ENCODE measurements around the gene MYL12A.

MYL12A gene

DNA sequence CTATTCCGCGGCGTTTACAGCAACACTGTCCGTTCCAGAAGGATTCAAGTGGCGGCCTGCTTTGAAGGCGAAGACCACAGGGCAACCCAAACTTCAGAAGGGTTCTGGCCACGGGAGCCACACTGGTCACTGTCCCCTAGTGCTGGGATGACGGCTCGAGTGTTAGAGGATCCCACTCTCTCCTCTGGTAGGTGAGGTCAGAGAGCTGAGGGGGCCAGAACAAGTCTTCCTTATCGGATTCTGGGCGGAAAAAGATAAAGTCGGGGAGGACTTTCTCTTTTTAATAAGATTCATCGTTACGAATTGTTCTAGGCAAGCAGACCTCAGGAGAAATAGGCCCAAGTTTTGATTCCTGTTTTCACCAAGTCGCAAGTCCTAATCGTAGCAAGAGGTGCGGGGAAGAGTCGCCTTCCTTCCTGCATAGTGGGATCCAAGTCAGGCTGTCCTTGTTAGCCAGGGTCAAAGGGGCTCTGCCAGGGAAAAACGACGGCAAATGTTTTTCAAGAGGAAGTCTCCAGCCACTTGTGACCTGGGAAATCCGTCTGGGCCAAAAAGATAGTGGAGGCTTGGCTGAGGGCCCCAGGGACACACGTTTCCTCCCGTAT lies 864 bp upstream of the MYL12A start:
- ChIA-PET POLR2A (interaction anchor here (1.0 to 2.0 kb wide), 2 partner anchors 12 to 13 kb away, joined by 3 to 9 read pairs; no protein-coding TSS in a partner anchor), CTCF (interaction anchor here (0.8 to 1.5 kb wide), 4 partner anchors 55 to 314 kb away, joined by 3 to 4 read pairs (median 3); no protein-coding TSS in a partner anchor)
- no peak for TF ChIP-seq ELF4 (IDR thresholded peaks at IDR 0.05)
- no peak for TF ChIP-seq SUZ12 (IDR thresholded peaks at IDR 0.05)
- TF ChIP-seq ZNF384 (IDR thresholded peaks at IDR 0.05): no peak
- no peak for TF ChIP-seq NFRKB (IDR thresholded peaks at IDR 0.05)
- TF ChIP-seq L3MBTL2 (conservative IDR thresholded peaks at IDR 0.05): no peak
- TF ChIP-seq BHLHE40 (IDR thresholded peaks at IDR 0.05; ENCODE audit: borderline replicate concordance): no peak
- no peak for TF ChIP-seq CTBP1 (IDR thresholded peaks at IDR 0.05; ENCODE audit: borderline replicate concordance)
- no peak for TF ChIP-seq SP1 (IDR thresholded peaks at IDR 0.05)
- no peak for TF ChIP-seq TARDBP (IDR thresholded peaks at IDR 0.05)
- no peak for TF ChIP-seq HDGF (IDR thresholded peaks at IDR 0.05; ENCODE audit: borderline replicate concordance)
- TF ChIP-seq, protein P1, sequence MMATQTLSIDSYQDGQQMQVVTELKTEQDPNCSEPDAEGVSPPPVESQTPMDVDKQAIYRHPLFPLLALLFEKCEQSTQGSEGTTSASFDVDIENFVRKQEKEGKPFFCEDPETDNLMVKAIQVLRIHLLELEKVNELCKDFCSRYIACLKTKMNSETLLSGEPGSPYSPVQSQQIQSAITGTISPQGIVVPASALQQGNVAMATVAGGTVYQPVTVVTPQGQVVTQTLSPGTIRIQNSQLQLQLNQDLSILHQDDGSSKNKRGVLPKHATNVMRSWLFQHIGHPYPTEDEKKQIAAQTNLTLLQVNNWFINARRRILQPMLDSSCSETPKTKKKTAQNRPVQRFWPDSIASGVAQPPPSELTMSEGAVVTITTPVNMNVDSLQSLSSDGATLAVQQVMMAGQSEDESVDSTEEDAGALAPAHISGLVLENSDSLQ (IDR thresholded peaks at IDR 0.05): no peak
- no peak for TF ChIP-seq FOXM1 (IDR thresholded peaks at IDR 0.05; ENCODE audit: borderline replicate concordance)
- TF ChIP-seq FOXA1 (IDR thresholded peaks at IDR 0.05): no peak
- no peak for TF ChIP-seq LEF1 (IDR thresholded peaks at IDR 0.05; ENCODE audit: borderline replicate concordance)
- TF ChIP-seq ARNT (IDR thresholded peaks at IDR 0.05): no peak
- TF ChIP-seq FOXK2 (IDR thresholded peaks at IDR 0.05): no peak
- no peak for DNase-seq (ENCODE audit: extremely low spot score)

DNA sequence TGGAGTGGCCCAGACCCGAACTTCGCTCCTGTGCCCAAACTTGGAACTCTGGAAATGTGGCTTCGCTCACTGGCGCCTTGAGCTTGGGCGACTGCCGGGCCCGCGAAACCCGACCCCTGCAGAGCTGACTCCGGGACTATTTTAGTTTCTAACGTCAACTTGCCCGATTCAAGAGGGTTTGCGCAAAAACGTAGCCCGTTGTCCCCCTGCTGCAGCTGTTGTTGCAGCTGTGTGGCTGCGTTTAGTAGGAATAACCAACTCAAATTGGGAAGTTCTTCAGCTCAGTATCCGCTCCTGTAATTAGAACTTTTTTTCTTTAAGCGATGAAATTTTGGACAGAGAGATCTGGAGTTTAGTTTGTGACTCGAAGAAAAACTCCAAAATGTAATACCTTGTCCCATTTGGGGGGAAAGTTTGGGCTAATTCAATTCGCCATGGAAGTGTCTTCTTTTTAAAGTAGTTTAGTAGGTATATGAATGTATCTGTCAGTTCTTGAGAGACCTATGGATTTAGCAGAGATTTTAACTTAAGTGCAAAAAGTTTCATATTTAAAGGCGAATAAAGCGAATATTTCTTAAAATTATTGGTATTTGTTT lies 559 bp downstream of the MYL12A start:
- ChIA-PET POLR2A (interaction anchor here (0.6 to 2.0 kb wide), 4 partner anchors 8 to 262 kb away, joined by 3 to 9 read pairs (median 3); partner anchors contain the start of gene MYL12B), CTCF (no interaction called here)
- TF ChIP-seq BHLHE40 (IDR thresholded peaks at IDR 0.05; ENCODE audit: borderline replicate concordance) (no peak), FOXA1 (IDR thresholded peaks at IDR 0.05) (no peak), ARNT (IDR thresholded peaks at IDR 0.05) (no peak), FOXK2 (IDR thresholded peaks at IDR 0.05) (no peak), SP1 (IDR thresholded peaks at IDR 0.05) (no peak), LEF1 (IDR thresholded peaks at IDR 0.05; ENCODE audit: borderline replicate concordance) (no peak), ZNF384 (IDR thresholded peaks at IDR 0.05) (no peak), TARDBP (IDR thresholded peaks at IDR 0.05) (no peak), L3MBTL2 (conservative IDR thresholded peaks at IDR 0.05) (no peak), SUZ12 (IDR thresholded peaks at IDR 0.05) (no peak), ELF4 (IDR thresholded peaks at IDR 0.05) (no peak)
- TF ChIP-seq, protein P1 (IDR thresholded peaks at IDR 0.05): no peak
- DNase-seq (ENCODE audit: extremely low spot score): peak; percentile 9

DNA sequence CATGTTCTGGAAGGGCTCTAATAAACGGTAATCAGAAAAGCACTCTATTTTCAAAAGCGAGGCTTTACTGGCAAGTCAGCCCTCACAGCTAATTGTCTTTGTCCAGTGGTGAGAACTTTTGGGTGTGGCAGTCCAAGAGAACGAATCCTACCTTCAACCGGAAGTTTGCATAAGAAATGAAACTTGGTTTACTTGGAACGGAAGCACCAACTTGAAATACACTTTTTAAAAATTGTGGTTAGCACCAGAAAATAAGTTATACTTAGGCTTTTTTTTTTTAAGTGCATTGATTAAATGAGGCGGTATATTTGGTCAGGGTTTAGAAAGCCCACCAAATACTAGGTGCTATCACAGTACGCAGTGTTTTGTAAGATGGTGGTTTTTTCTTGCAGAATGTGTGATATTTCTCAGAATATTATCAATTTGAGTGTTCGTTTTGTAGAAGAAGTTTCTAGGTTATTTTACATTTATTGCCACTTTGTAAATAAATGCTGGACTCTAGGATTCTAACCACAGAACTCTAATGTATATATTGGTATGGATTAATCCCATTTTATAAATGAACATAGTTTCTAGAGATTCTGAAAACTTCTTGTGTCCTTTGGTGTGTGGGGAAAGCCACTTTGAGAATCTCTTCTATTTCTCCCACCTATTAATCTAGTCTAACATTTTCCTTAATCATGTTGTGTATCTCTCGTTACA lies 1.2 kb downstream of the MYL12A start:
- POLR2A ChIA-PET: interaction anchor here (2.0 kb wide), 1 partner anchor 11 kb away, joined by 9 read pairs; no protein-coding TSS in a partner anchor
- no peak for DNase-seq (ENCODE audit: extremely low spot score)
- CTCF ChIA-PET: no interaction called here
- no peak for TF ChIP-seq LEF1 (IDR thresholded peaks at IDR 0.05; ENCODE audit: borderline replicate concordance)
- no peak for TF ChIP-seq ELF4 (IDR thresholded peaks at IDR 0.05)
- TF ChIP-seq ZNF384 (IDR thresholded peaks at IDR 0.05): no peak
- TF ChIP-seq, protein P1 (IDR thresholded peaks at IDR 0.05): no peak
- no peak for TF ChIP-seq CTBP1 (IDR thresholded peaks at IDR 0.05; ENCODE audit: borderline replicate concordance)
- no peak for TF ChIP-seq ARNT (IDR thresholded peaks at IDR 0.05)
- TF ChIP-seq FOXK2 (IDR thresholded peaks at IDR 0.05): no peak
- no peak for TF ChIP-seq L3MBTL2 (conservative IDR thresholded peaks at IDR 0.05)
- TF ChIP-seq TARDBP (IDR thresholded peaks at IDR 0.05): no peak
- no peak for TF ChIP-seq BHLHE40 (IDR thresholded peaks at IDR 0.05; ENCODE audit: borderline replicate concordance)
- no peak for TF ChIP-seq HDGF (IDR thresholded peaks at IDR 0.05; ENCODE audit: borderline replicate concordance)

DNA sequence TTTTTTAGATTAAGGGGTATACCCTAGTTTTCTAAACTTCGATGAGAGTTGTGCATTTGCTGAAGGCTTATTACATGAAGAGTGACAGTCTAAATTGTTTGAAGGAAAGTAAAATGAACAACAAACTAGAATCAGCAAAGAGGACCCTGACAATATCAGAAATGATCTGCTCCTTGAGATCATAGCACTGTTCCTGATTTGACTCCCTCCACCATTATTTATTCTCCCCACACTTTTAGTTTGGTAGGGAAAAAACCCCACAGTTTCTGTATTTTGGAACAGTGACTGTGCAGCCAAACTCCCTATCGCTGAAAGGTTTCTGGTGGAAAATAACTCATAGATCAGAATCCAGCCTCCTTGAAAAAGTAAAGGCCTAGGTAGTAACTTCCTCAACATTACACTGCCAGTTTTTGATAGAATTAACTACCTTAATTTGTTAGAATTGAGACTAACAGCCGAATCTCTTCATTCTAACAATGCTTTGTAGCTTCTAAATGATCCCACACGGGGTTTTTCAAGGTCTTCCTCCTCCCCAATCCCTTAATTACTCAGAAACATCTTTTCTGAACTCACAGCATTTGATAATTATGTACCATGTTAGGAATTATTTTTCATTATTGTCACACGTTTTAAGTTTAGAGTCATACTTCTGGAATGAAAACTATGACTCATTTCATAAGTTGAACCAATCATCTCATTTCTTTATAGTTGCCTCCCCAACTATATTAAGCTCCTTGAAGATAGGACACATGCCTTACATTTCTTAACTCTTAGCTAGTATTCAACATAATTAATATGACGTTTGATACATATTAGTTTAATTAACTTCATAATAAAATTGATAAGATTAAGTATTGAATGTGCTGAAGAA lies 2.9 kb downstream of the MYL12A start:
- no peak for DNase-seq (ENCODE audit: extremely low spot score)
- ChIA-PET POLR2A (no interaction called here), CTCF (no interaction called here)
- TF ChIP-seq, protein P1 (IDR thresholded peaks at IDR 0.05): no peak
- TF ChIP-seq CTBP1 (IDR thresholded peaks at IDR 0.05; ENCODE audit: borderline replicate concordance) (no peak), LEF1 (IDR thresholded peaks at IDR 0.05; ENCODE audit: borderline replicate concordance) (no peak), ZNF384 (IDR thresholded peaks at IDR 0.05) (no peak), ARNT (IDR thresholded peaks at IDR 0.05) (no peak), BHLHE40 (IDR thresholded peaks at IDR 0.05; ENCODE audit: borderline replicate concordance) (no peak), FOXA1 (IDR thresholded peaks at IDR 0.05) (no peak)

Measured in HEK293T (cell line).